GM23338 (cell line): ENCODE data around the gene KRTAP10-6. TPM values are rescaled to one million over a fixed set of nuclear protein-coding genes. Genes with fewer than 3 reads are reported as not detected.

Experiments
- ATAC-seq: fragments of 200-7000 bp; cut with Tn5 transposase; 3 replicates; pipeline ENCODE4 v1.9.1; 2020
- DNase-seq: peaks from one replicate; pipeline ENCODE4 v3.0.0-alpha.2; 2015; ENCODE audit warnings: low spot score
- H2AFZ ChIP-seq: fragments of 200-600 bp; sonication (generic); 2 replicates; pipeline ENCODE4 v1.8.0; 2016; ENCODE audit warnings: antibody characterized with exemption, mild to moderate bottlenecking, moderate library complexity
- H3F3A ChIP-seq: fragments of 200-600 bp; sonication (generic); replicated peaks from 2 replicates; pipeline ENCODE4 v1.8.0; 2017; ENCODE audit warnings: antibody characterized with exemption, mixed run types, low read depth
- H3K27ac ChIP-seq: fragments of 200-600 bp; sonication (generic); 2 replicates; pipeline ENCODE4 v1.6.1; 2016; ENCODE audit warnings: low read depth
- H3K27me3 ChIP-seq: fragments of 200-600 bp; sonication (generic); 2 replicates; pipeline ENCODE4 v1.8.0; 2016; ENCODE audit warnings: mild to moderate bottlenecking, mixed run types, moderate library complexity; ENCODE audit not compliant: insufficient read depth
- H3K36me3 ChIP-seq: fragments of 200-600 bp; sonication (generic); 2 replicates; pipeline ENCODE4 v1.8.0; 2016; ENCODE audit warnings: mild to moderate bottlenecking; ENCODE audit not compliant: insufficient read depth
- H3K4me1 ChIP-seq: fragments of 200-600 bp; sonication (generic); 2 replicates; pipeline ENCODE4 v1.8.0; 2016; ENCODE audit warnings: mild to moderate bottlenecking, moderate library complexity; ENCODE audit not compliant: insufficient read depth
- H3K4me2 ChIP-seq: fragments of 200-600 bp; sonication (generic); 2 replicates; pipeline ENCODE4 v1.7.1; 2017; ENCODE audit warnings: mixed run types
- H3K4me3 ChIP-seq: fragments of 200-600 bp; sonication (generic); 2 replicates; pipeline ENCODE4 v1.6.1; 2016; ENCODE audit warnings: mixed run types
- H3K79me2 ChIP-seq: fragments of 200-600 bp; sonication (generic); replicated peaks from 2 replicates; pipeline ENCODE4 v1.8.0; 2017; ENCODE audit warnings: mild to moderate bottlenecking; ENCODE audit not compliant: insufficient read depth
- H3K9me2 ChIP-seq: fragments of 200-600 bp; sonication (generic); 2 replicates; pipeline ENCODE4 v1.8.0; 2017; ENCODE audit not compliant: insufficient read depth
- H4K20me1 ChIP-seq: fragments of 200-600 bp; sonication (generic); replicated peaks from 2 replicates; pipeline ENCODE4 v1.8.0; 2017; ENCODE audit warnings: mild to moderate bottlenecking; ENCODE audit not compliant: insufficient read depth
- H3K27ac Mint-ChIP-seq: 2 replicates; pipeline ENCODE4 v1.8.0; 2020; ENCODE audit warnings: inconsistent platforms, mild to moderate bottlenecking, moderate library complexity, mixed read lengths
- H3K27me3 Mint-ChIP-seq: 3 replicates; pipeline ENCODE4 v1.8.0; 2022; ENCODE audit warnings: low read depth, mild to moderate bottlenecking, moderate library complexity, mixed read lengths, inconsistent platforms; ENCODE audit not compliant: insufficient read depth, poor library complexity
- H3K36me3 Mint-ChIP-seq: 3 replicates; pipeline ENCODE4 v1.8.0; 2021; ENCODE audit warnings: low read depth, mild to moderate bottlenecking, inconsistent platforms, moderate library complexity, mixed read lengths
- H3K4me1 Mint-ChIP-seq: 3 replicates; pipeline ENCODE4 v1.8.0; 2020; ENCODE audit warnings: mild to moderate bottlenecking, inconsistent platforms, mixed read lengths
- H3K4me3 Mint-ChIP-seq: 3 replicates; pipeline ENCODE4 v1.8.0; 2021; ENCODE audit warnings: moderate library complexity, mild to moderate bottlenecking, inconsistent platforms, mixed read lengths
- H3K9me3 Mint-ChIP-seq: 3 replicates; pipeline ENCODE4 v1.8.0; 2020; ENCODE audit warnings: moderate library complexity, mild to moderate bottlenecking, inconsistent platforms, mixed read lengths
- CTCF ChIP-seq, 2 experiments: fragments of 200-600 bp in 1 of 2; sonication (generic) in 1 of 2; conservative IDR thresholded peaks; 2 replicates each; pipeline versions ENCODE4 v1.5.1 to v1.6.1; 2016 to 2017; ENCODE audit warnings: antibody characterized with exemption in 2 of 2, low read depth in 2 of 2, mild to moderate bottlenecking in 2 of 2, moderate library complexity in 1 of 2
- EZH2 ChIP-seq: fragments of 200-600 bp; sonication (generic); IDR thresholded peaks from one replicate; pipeline ENCODE4 v1.8.0; 2017; ENCODE audit warnings: antibody characterized with exemption, mild to moderate bottlenecking, low read depth; ENCODE audit not compliant: unreplicated experiment
- NANOG ChIP-seq: IDR thresholded peaks from 2 replicates; pipeline ENCODE4 v1.6.1; 2016; ENCODE audit warnings: antibody characterized with exemption, borderline replicate concordance
- POLR2AphosphoS5 ChIP-seq: IDR thresholded peaks from 2 replicates; pipeline ENCODE4 v1.6.1; 2016; ENCODE audit warnings: antibody characterized with exemption, low read depth
- ZNF114 ChIP-seq: fragments of 250-450 bp; sonication (Bioruptor Pico); IDR thresholded peaks from 2 replicates; pipeline ENCODE4 v1.5.0; 2020; ENCODE audit warnings: mild to moderate bottlenecking, moderate library complexity
- polyA plus RNA-seq: library from polyadenylated mRNA; unstranded; fragments of >200 nt; fragmentation: Nextera tagmentation; extraction: Ambion mirVana; gene quantifications from 2 replicates; pipeline ENCODE4 v1.2.1, GENCODE V29; 2016
- total RNA-seq: library from RNA; depleted of rRNA; stranded (reverse); fragments of >200 nt; shearing (Covaris generic); gene quantifications from 2 replicates; pipeline ENCODE4 v1.2.3, GENCODE V29; 2014

The KRTAP10-6 gene
- total and polyA plus RNA-seq, 2 experiments from 2014 or later: not detected

- ATAC-seq (peak; percentile 90), DNase-seq (peak; percentile 57)
- Mint-ChIP-seq H3K4me1 (peaks cover 23% of the 10 kb centered on the region; the same call in 2 of the 3 replicates), H3K9me3 (peaks cover 38% of the 10 kb centered on the region), H3K27me3 (peaks cover 5% of the 10 kb centered on the region), H3K36me3 (peaks cover 23% of the 10 kb centered on the region), H3K27ac (peak overlapping the region; percentile 74; the same call in 1 of the 2 replicates), H3K4me3 (no peak overlapping the region)
- H2AFZ ChIP-seq: peak overlapping the region; percentile 4; the same call in 1 of the 2 replicates
- TF ChIP-seq CTCF (conservative IDR thresholded peaks at IDR 0.05; ENCODE audit: low read depth in 2 of 2) (peak; percentile 42 to 70; a peak in 3 of 4 replicates), ZNF114 (CRISPR knock-in tag) (no peak)
- no peaks in the 10 kb centered on the region for H3K4me1 ChIP-seq
- no peak overlapping the region for H3K4me3 ChIP-seq
- no peak overlapping the region for H3K27ac ChIP-seq
- no peaks in the 10 kb centered on the region for H3K27me3 ChIP-seq
- H3K36me3 ChIP-seq: no peaks in the 10 kb centered on the region; the same call in 1 of the 2 replicates
- no peaks in the 10 kb centered on the region for H3F3A ChIP-seq
- H3K79me2 ChIP-seq: no peaks in the 10 kb centered on the region
- no peaks in the 10 kb centered on the region for H3K9me2 ChIP-seq
- no peak overlapping the region for H3K4me2 ChIP-seq
- H4K20me1 ChIP-seq: no peaks in the 10 kb centered on the region
Measured at GRCh38 chr21:44618504-44618903, 26.2 kb upstream of the KRTAP10-6 start.

- Mint-ChIP-seq H3K27me3 (peaks cover 11% of the 10 kb centered on the region), H3K27ac (no peak overlapping the region)
- DNase-seq: peak; percentile 45
Measured at GRCh38 chr21:44617071-44617501, 24.8 kb upstream of the KRTAP10-6 start.

More at GRCh38 chr21:44617071-44617501, 24.8 kb upstream of the KRTAP10-6 start:
- no peak overlapping the region for H3K4me2 ChIP-seq
- H3K4me1 Mint-ChIP-seq: peaks cover 23% of the 10 kb centered on the region
- no peak overlapping the region for H3K4me3 Mint-ChIP-seq
- no peaks in the 10 kb centered on the region for H3K9me2 ChIP-seq
- peak; percentile 81 for ATAC-seq
- H3K27ac ChIP-seq: no peak overlapping the region
- no peaks in the 10 kb centered on the region for H3K36me3 ChIP-seq
- H3K9me3 Mint-ChIP-seq: peaks cover 35% of the 10 kb centered on the region
- H3K79me2 ChIP-seq: no peaks in the 10 kb centered on the region
- H3K27me3 ChIP-seq: no peaks in the 10 kb centered on the region
- no peaks in the 10 kb centered on the region for H3F3A ChIP-seq
- TF ChIP-seq ZNF114 (CRISPR knock-in tag): no peak
- TF ChIP-seq POLR2AphosphoS5: no peak
- no peak for TF ChIP-seq EZH2
- TF ChIP-seq CTCF (conservative IDR thresholded peaks at IDR 0.05; ENCODE audit: low read depth in 2 of 2): peak in 1 of 2 experiments; percentile 54; a peak in 2 of 4 replicates
- TF ChIP-seq NANOG: no peak
- H2AFZ ChIP-seq: no peak overlapping the region
- H4K20me1 ChIP-seq: no peaks in the 10 kb centered on the region
- H3K36me3 Mint-ChIP-seq: peaks cover 20% of the 10 kb centered on the region
- H3K4me3 ChIP-seq: no peak overlapping the region
- no peaks in the 10 kb centered on the region for H3K4me1 ChIP-seq
